AG08396 (cell line): ENCODE data around the gene TBC1D10A.

Experiments
- DNase-seq: peaks from one replicate; pipeline ENCODE4 v3.0.0; 2012; ENCODE audit warnings: low spot score, mixed read lengths

TBC1D10A gene

GRCh38 chr22:30245985-30246813, 80.5 kb downstream of the TBC1D10A start, which contains the start of gene LIF:
Gene LIF, minus strand, starts transcription at chr22:30246759. Its CDS starts 64 bp downstream, at chr22:30246695.
- DNase-seq, result peak; percentile 88

- DNase-seq, result no peak
Observed at GRCh38 chr22:30245181-30245984, 81.4 kb downstream of the TBC1D10A start.

- no peak for DNase-seq
Observed at GRCh38 chr22:30244641-30245040, 82.1 kb downstream of the TBC1D10A start.

GRCh38 chr22:30244066-30244465, 82.7 kb downstream of the TBC1D10A start:
- DNase-seq, result no peak

- DNase-seq, result no peak
Observed at GRCh38 chr22:30243661-30244060, 83.1 kb downstream of the TBC1D10A start.
